ENCODE data around the gene VAX1.
"Not testable (repeated sequence)": the region's sequence is repeated elsewhere in the genome, so short reads cannot be mapped to it uniquely, and the experiment has no call there.

The VAX1 gene

GRCh38 chr10:117084421-117085246 is 53.4 kb downstream of the VAX1 start:
- not testable (repeated sequence) for DNase-seq (ENCODE audit: extremely low read depth in 1 of 2, low read depth in 1 of 2)

All from stimulated activated CD8-positive, alpha-beta memory T cell treated with anti-CD3 and anti-CD28 coated beads, Interleukin-7, amount 100 ng/mL, for 48 hours (primary cell).